GM23338 (cell line): Measurements from ENCODE around the gene IRF2BP2. TPM values are rescaled to one million over a fixed set of nuclear protein-coding genes. Genes with fewer than 3 reads are reported as not detected.

ENCODE experiments used
- ATAC-seq: fragments of 200-7000 bp; cut with Tn5 transposase; 3 replicates; pipeline ENCODE4 v1.9.1; 2020
- DNase-seq: peaks from one replicate; pipeline ENCODE4 v3.0.0-alpha.2; 2015; ENCODE audit warnings: low spot score
- H2AFZ ChIP-seq: fragments of 200-600 bp; sonication (generic); 2 replicates; pipeline ENCODE4 v1.8.0; 2016; ENCODE audit warnings: antibody characterized with exemption, mild to moderate bottlenecking, moderate library complexity
- H3F3A ChIP-seq: fragments of 200-600 bp; sonication (generic); replicated peaks from 2 replicates; pipeline ENCODE4 v1.8.0; 2017; ENCODE audit warnings: antibody characterized with exemption, mixed run types, low read depth
- H3K27ac ChIP-seq: fragments of 200-600 bp; sonication (generic); 2 replicates; pipeline ENCODE4 v1.6.1; 2016; ENCODE audit warnings: low read depth
- H3K27me3 ChIP-seq: fragments of 200-600 bp; sonication (generic); 2 replicates; pipeline ENCODE4 v1.8.0; 2016; ENCODE audit warnings: mild to moderate bottlenecking, mixed run types, moderate library complexity; ENCODE audit not compliant: insufficient read depth
- H3K36me3 ChIP-seq: fragments of 200-600 bp; sonication (generic); 2 replicates; pipeline ENCODE4 v1.8.0; 2016; ENCODE audit warnings: mild to moderate bottlenecking; ENCODE audit not compliant: insufficient read depth
- H3K4me1 ChIP-seq: fragments of 200-600 bp; sonication (generic); 2 replicates; pipeline ENCODE4 v1.8.0; 2016; ENCODE audit warnings: mild to moderate bottlenecking, moderate library complexity; ENCODE audit not compliant: insufficient read depth
- H3K4me2 ChIP-seq: fragments of 200-600 bp; sonication (generic); 2 replicates; pipeline ENCODE4 v1.7.1; 2017; ENCODE audit warnings: mixed run types
- H3K4me3 ChIP-seq: fragments of 200-600 bp; sonication (generic); 2 replicates; pipeline ENCODE4 v1.6.1; 2016; ENCODE audit warnings: mixed run types
- H3K79me2 ChIP-seq: fragments of 200-600 bp; sonication (generic); replicated peaks from 2 replicates; pipeline ENCODE4 v1.8.0; 2017; ENCODE audit warnings: mild to moderate bottlenecking; ENCODE audit not compliant: insufficient read depth
- H3K9me2 ChIP-seq: fragments of 200-600 bp; sonication (generic); 2 replicates; pipeline ENCODE4 v1.8.0; 2017; ENCODE audit not compliant: insufficient read depth
- H4K20me1 ChIP-seq: fragments of 200-600 bp; sonication (generic); replicated peaks from 2 replicates; pipeline ENCODE4 v1.8.0; 2017; ENCODE audit warnings: mild to moderate bottlenecking; ENCODE audit not compliant: insufficient read depth
- H3K27ac Mint-ChIP-seq: 2 replicates; pipeline ENCODE4 v1.8.0; 2020; ENCODE audit warnings: inconsistent platforms, mild to moderate bottlenecking, moderate library complexity, mixed read lengths
- H3K27me3 Mint-ChIP-seq: 3 replicates; pipeline ENCODE4 v1.8.0; 2022; ENCODE audit warnings: low read depth, mild to moderate bottlenecking, moderate library complexity, mixed read lengths, inconsistent platforms; ENCODE audit not compliant: insufficient read depth, poor library complexity
- H3K36me3 Mint-ChIP-seq: 3 replicates; pipeline ENCODE4 v1.8.0; 2021; ENCODE audit warnings: low read depth, mild to moderate bottlenecking, inconsistent platforms, moderate library complexity, mixed read lengths
- H3K4me1 Mint-ChIP-seq: 3 replicates; pipeline ENCODE4 v1.8.0; 2020; ENCODE audit warnings: mild to moderate bottlenecking, inconsistent platforms, mixed read lengths
- H3K4me3 Mint-ChIP-seq: 3 replicates; pipeline ENCODE4 v1.8.0; 2021; ENCODE audit warnings: moderate library complexity, mild to moderate bottlenecking, inconsistent platforms, mixed read lengths
- H3K9me3 Mint-ChIP-seq: 3 replicates; pipeline ENCODE4 v1.8.0; 2020; ENCODE audit warnings: moderate library complexity, mild to moderate bottlenecking, inconsistent platforms, mixed read lengths
- CREB1 ChIP-seq: fragments of 250-450 bp; sonication (Bioruptor Pico); IDR thresholded peaks from 2 replicates; pipeline ENCODE4 v1.5.0; 2020; ENCODE audit warnings: low read depth, mild to moderate bottlenecking, moderate library complexity
- EZH2 ChIP-seq: fragments of 200-600 bp; sonication (generic); IDR thresholded peaks from one replicate; pipeline ENCODE4 v1.8.0; 2017; ENCODE audit warnings: antibody characterized with exemption, mild to moderate bottlenecking, low read depth; ENCODE audit not compliant: unreplicated experiment
- EZH2phosphoT487 ChIP-seq: fragments of 200-600 bp; sonication (generic); IDR thresholded peaks from one replicate; pipeline ENCODE4 v1.8.1; 2018; ENCODE audit warnings: antibody characterized with exemption; ENCODE audit not compliant: unreplicated experiment
- JUNB ChIP-seq: IDR thresholded peaks from one replicate; pipeline ENCODE4 v1.6.1; 2016; ENCODE audit warnings: antibody characterized with exemption; ENCODE audit not compliant: unreplicated experiment
- NANOG ChIP-seq: IDR thresholded peaks from 2 replicates; pipeline ENCODE4 v1.6.1; 2016; ENCODE audit warnings: antibody characterized with exemption, borderline replicate concordance
- POLR2AphosphoS5 ChIP-seq: IDR thresholded peaks from 2 replicates; pipeline ENCODE4 v1.6.1; 2016; ENCODE audit warnings: antibody characterized with exemption, low read depth
- ZNF114 ChIP-seq: fragments of 250-450 bp; sonication (Bioruptor Pico); IDR thresholded peaks from 2 replicates; pipeline ENCODE4 v1.5.0; 2020; ENCODE audit warnings: mild to moderate bottlenecking, moderate library complexity
- polyA plus RNA-seq: library from polyadenylated mRNA; unstranded; fragments of >200 nt; fragmentation: Nextera tagmentation; extraction: Ambion mirVana; gene quantifications from 2 replicates; pipeline ENCODE4 v1.2.1, GENCODE V29; 2016
- total RNA-seq: library from RNA; depleted of rRNA; stranded (reverse); fragments of >200 nt; shearing (Covaris generic); gene quantifications from 2 replicates; pipeline ENCODE4 v1.2.3, GENCODE V29; 2014
- TF ChIP-seq, protein P1 (sequence below): IDR thresholded peaks from 2 replicates; pipeline ENCODE4 v1.6.1; 2016; ENCODE audit warnings: antibody characterized with exemption
- TF ChIP-seq, protein P2 (sequence below): IDR thresholded peaks from one replicate; pipeline ENCODE4 v1.6.1; 2018; ENCODE audit warnings: antibody characterized with exemption; ENCODE audit not compliant: unreplicated experiment
- TF ChIP-seq, protein P3 (sequence below), 2 experiments: fragments of 200-600 bp in 1 of 2; sonication (generic) in 1 of 2; conservative IDR thresholded peaks; 2 replicates each; pipeline versions ENCODE4 v1.5.1 to v1.6.1; 2016 to 2017; ENCODE audit warnings: antibody characterized with exemption in 2 of 2, low read depth in 2 of 2, mild to moderate bottlenecking in 2 of 2, moderate library complexity in 1 of 2

Gene IRF2BP2
- total and polyA plus RNA-seq, 2 experiments from 2014 or later, result 19.4 to 62.4 TPM

DNA sequence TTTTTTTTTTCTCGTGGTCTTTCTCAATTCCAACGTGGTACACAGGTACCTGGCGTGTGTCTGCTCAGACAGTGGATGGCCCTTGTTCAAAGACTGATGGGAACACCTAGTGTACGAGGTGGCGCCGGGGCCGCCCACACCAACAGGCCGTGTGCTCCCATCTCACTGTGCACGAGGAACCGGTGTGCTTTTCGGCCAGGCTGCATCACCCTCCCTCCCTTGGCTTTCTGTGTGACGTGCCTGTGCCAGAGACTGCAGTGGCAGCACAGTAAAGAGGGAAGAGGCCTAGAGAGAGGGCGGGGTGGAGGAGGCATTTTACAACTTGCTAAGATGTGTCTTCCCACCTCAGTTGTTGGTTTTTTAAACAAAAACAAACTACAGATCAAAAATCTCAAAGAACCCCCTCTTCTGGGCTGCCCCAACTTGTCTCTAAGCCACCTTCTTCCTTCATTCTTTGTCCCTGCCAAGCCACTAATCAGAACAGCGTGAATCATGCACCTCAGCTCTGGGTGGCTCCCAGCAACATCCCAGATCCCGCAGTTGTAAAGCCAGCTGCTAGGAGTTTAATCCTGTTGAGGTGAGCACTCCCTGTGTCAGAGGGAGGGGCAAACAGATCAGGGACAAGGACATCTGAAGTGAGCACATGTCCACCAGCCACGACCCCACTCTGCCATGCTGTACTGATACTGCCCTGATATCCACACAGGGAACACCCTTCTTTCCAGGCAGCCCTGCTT lies 20.7 kb downstream of the IRF2BP2 start:
- Mint-ChIP-seq H3K4me1 (no peaks in the 10 kb centered on the region), H3K27ac (no peak overlapping the region), H3K36me3 (peaks cover under 1% of the 10 kb centered on the region; the same call in 1 of the 3 replicates), H3K4me3 (no peak overlapping the region), H3K27me3 (no peaks in the 10 kb centered on the region), H3K9me3 (peaks cover 5% of the 10 kb centered on the region)
- no peak for DNase-seq
- no peaks in the 10 kb centered on the region for H4K20me1 ChIP-seq
- no peak for TF ChIP-seq NANOG
- no peak for TF ChIP-seq EZH2phosphoT487
- no peak for TF ChIP-seq JUNB
- TF ChIP-seq EZH2, result no peak
- TF ChIP-seq, protein P1, sequence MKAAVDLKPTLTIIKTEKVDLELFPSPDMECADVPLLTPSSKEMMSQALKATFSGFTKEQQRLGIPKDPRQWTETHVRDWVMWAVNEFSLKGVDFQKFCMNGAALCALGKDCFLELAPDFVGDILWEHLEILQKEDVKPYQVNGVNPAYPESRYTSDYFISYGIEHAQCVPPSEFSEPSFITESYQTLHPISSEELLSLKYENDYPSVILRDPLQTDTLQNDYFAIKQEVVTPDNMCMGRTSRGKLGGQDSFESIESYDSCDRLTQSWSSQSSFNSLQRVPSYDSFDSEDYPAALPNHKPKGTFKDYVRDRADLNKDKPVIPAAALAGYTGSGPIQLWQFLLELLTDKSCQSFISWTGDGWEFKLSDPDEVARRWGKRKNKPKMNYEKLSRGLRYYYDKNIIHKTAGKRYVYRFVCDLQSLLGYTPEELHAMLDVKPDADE, result no peak
- TF ChIP-seq CREB1 (CRISPR knock-in tag), result no peak
- no peak for TF ChIP-seq POLR2AphosphoS5
- TF ChIP-seq, protein P2, sequence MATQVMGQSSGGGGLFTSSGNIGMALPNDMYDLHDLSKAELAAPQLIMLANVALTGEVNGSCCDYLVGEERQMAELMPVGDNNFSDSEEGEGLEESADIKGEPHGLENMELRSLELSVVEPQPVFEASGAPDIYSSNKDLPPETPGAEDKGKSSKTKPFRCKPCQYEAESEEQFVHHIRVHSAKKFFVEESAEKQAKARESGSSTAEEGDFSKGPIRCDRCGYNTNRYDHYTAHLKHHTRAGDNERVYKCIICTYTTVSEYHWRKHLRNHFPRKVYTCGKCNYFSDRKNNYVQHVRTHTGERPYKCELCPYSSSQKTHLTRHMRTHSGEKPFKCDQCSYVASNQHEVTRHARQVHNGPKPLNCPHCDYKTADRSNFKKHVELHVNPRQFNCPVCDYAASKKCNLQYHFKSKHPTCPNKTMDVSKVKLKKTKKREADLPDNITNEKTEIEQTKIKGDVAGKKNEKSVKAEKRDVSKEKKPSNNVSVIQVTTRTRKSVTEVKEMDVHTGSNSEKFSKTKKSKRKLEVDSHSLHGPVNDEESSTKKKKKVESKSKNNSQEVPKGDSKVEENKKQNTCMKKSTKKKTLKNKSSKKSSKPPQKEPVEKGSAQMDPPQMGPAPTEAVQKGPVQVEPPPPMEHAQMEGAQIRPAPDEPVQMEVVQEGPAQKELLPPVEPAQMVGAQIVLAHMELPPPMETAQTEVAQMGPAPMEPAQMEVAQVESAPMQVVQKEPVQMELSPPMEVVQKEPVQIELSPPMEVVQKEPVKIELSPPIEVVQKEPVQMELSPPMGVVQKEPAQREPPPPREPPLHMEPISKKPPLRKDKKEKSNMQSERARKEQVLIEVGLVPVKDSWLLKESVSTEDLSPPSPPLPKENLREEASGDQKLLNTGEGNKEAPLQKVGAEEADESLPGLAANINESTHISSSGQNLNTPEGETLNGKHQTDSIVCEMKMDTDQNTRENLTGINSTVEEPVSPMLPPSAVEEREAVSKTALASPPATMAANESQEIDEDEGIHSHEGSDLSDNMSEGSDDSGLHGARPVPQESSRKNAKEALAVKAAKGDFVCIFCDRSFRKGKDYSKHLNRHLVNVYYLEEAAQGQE, result no peak
- no peak for TF ChIP-seq ZNF114 (CRISPR knock-in tag)
- H3K9me2 ChIP-seq, result peaks cover 8% of the 10 kb centered on the region; the same call in 1 of the 2 replicates
- no peak overlapping the region for H3K4me2 ChIP-seq
- no peak overlapping the region for H3K4me3 ChIP-seq
- H3K27me3 ChIP-seq, result no peaks in the 10 kb centered on the region
- no peaks in the 10 kb centered on the region for H3K4me1 ChIP-seq
- no peak overlapping the region for H3K27ac ChIP-seq
- no peaks in the 10 kb centered on the region for H3K36me3 ChIP-seq
- H3K79me2 ChIP-seq, result no peaks in the 10 kb centered on the region
- no peaks in the 10 kb centered on the region for H3F3A ChIP-seq
- peak overlapping the region; percentile 66; the same call in 1 of the 2 replicates for H2AFZ ChIP-seq
- no peak for ATAC-seq

DNA sequence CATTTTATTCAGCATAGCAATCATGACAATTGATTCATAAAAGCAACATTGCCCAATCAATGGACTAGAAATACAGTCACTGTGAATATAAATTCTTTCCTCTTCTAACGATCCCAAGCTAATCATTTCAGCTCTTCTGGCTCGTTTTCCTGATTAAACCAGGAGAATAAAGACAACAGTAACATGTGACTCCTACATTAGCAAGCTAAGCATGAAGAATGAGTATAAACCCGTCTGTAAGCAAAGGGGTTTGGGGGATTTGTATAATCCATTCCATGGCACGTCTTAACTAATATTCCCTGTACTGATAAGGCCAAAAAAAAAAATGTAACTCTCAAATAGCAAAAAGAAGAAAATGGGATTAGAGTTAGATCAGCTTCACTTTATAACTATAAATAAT lies 21.6 kb downstream of the IRF2BP2 start:
- Histone ChIP-seq H3K79me2 (no peaks in the 10 kb centered on the region), H3K4me2 (no peak overlapping the region), H3K27me3 (no peaks in the 10 kb centered on the region), H3F3A (no peaks in the 10 kb centered on the region), H2AFZ (no peak overlapping the region), H3K4me3 (no peak overlapping the region), H3K9me2 (peaks cover 8% of the 10 kb centered on the region; the same call in 1 of the 2 replicates), H3K4me1 (no peaks in the 10 kb centered on the region), H4K20me1 (no peaks in the 10 kb centered on the region), H3K27ac (no peak overlapping the region), H3K36me3 (no peaks in the 10 kb centered on the region)
- DNase-seq (no peak), ATAC-seq (no peak)
- Mint-ChIP-seq H3K36me3 (no peaks in the 10 kb centered on the region), H3K4me1 (no peaks in the 10 kb centered on the region), H3K9me3 (no peaks in the 10 kb centered on the region), H3K27me3 (no peaks in the 10 kb centered on the region), H3K27ac (no peak overlapping the region), H3K4me3 (no peak overlapping the region)
- TF ChIP-seq, protein P3, sequence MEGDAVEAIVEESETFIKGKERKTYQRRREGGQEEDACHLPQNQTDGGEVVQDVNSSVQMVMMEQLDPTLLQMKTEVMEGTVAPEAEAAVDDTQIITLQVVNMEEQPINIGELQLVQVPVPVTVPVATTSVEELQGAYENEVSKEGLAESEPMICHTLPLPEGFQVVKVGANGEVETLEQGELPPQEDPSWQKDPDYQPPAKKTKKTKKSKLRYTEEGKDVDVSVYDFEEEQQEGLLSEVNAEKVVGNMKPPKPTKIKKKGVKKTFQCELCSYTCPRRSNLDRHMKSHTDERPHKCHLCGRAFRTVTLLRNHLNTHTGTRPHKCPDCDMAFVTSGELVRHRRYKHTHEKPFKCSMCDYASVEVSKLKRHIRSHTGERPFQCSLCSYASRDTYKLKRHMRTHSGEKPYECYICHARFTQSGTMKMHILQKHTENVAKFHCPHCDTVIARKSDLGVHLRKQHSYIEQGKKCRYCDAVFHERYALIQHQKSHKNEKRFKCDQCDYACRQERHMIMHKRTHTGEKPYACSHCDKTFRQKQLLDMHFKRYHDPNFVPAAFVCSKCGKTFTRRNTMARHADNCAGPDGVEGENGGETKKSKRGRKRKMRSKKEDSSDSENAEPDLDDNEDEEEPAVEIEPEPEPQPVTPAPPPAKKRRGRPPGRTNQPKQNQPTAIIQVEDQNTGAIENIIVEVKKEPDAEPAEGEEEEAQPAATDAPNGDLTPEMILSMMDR (conservative IDR thresholded peaks at IDR 0.05; ENCODE audit: low read depth in 2 of 2), result no peak
- no peak for TF ChIP-seq CREB1 (CRISPR knock-in tag)
